Inflammatory macrophage treated with lipopolysaccharide for 4 hours (primary cell): ENCODE data around the gene PPBP.

Source experiments
- DNase-seq: peaks from one replicate; pipeline ENCODE4 v3.0.0-alpha.2; 2020

PPBP gene, protein sequence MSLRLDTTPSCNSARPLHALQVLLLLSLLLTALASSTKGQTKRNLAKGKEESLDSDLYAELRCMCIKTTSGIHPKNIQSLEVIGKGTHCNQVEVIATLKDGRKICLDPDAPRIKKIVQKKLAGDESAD

DNA sequence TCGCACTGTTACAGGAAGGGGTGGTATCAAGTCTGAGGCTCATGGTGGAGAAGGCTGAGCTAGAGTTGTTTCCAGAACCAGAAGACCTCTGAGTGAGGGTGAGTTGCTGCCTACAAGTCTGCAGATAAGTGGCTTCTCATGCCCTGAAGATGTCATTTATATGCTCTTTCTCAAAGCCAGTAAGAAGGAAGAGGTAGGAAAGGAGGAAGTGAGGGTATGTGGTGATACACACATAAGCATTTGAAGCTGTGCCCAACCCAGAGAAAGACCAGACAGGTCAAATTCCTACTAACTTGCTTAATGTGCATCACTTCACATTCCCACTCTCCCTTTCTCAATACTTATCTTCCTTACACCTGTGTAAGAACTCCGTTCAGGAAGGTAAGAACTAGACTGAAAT lies at the start of gene PPBP:
PPBP (minus strand) TSS at position 130 of the 400 bp plus-strand sequence; CDS start at position 43, 87 bp downstream.
- peak; percentile 11 for DNase-seq

DNA sequence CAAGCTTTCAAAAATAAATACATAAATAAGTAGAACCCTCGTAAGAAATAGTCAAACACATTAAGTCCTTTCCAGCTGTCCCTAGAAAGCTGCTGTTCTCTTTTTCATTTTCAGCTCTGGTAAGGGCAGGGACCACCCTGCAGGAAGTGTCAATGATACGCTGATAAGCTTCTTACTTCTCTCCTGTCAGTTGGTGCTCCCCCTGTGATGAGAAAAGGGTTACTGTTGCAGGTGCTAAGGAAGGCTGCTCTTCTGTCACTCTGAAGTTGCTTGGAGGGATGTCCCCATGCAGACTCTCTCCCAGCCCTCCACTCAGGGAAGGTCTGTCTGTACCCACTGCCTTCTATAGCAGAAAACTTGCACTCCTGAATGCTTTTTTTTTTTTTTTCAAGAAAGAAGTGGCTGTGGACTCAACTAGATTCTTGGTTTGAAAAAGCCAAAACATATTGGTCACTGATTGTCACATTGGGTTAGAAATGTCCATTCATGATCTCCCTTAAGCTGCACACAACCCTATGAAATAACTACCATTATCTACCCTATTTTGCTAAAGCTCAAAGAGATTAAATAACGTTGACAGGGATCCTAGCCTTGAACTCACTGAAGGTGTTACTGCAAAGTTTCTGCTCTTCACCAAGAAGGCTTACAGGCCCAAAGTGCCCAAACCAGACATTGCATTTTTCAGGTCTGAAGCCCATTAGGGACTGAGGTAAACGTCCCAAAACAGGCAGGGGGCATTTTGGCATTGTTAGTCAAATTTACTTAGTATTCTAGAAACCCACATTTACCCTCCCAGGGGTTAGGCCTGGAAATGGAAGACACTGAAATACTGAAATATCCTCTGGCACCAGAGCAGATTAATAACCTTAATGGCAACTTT lies 49.3 kb upstream of the PPBP start:
- DNase-seq = peak; percentile 26

DNA sequence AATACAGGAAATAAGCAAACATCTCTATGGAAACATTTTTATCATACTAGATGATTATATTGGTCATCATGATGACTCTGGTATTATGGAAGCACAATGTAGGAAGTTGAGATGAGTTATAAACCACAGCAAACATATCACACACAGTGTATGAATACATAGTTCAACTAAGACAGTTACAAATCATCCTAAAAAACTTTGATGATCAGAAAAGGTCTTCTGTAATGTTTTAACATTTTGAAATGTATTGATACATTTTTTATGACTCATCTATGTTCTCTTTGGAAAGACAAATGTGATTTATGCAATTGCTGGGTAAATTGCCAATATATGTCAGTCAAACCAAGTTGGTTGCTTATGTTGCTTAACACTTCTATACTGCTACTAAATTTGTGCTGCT lies 45.7 kb upstream of the PPBP start:
- DNase-seq = peak; percentile 91

DNA sequence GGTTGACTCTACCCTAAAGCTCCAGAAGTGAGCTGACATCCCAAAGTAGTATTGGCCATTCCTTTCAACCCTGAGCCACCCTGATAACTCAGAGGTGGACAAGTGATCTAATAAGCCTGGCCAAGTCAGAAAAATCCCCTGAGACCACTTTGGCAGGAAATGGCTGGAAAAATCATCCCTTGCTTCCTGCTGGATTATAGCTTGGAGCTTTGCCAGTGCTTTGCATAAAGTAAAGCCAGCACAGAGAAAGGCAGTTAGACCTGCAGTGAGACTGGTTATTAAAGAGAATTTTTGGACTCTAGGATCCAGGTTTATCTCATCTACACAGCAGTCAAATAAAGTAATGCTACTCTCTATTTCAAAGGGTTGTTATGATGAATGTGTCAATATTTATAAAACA lies 44.1 kb upstream of the PPBP start:
- DNase-seq = no peak

DNA sequence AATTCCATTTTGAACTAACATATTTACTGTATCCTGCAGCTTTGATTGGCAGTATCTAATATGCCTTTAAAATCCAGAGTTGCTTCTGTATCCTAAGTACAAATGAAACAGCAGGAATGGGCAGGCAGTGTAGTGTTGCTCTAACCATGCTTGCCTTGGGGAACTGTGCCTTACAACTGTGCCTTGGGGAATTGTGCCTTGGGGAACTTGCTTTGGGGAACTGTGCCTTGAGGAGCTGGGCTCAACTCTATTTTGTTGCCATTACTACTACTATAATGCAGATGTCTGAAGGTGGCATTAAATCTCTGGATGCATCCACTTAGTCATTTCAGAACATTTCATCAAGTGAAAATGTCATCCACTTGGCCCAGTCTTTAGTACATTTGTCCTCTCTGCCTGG lies 43.6 kb upstream of the PPBP start:
- DNase-seq = peak; percentile 46

DNA sequence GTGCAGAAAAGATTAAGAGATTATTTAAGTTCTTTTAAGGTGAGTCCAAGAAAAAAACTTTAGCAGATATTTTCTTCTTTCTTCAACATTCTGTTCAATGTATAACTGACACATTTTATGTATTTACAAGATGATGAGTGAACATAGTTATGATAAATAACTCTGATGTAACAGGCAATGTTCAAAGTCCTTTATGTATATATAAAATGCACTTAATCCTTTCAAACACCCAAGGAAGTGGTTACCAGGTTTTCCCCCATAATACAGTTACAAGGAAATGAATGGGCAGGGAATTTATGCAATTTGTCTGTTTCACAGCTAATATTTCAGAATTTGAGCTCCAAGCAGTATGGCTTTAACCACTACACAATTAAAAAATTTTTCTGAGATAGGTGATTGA lies 42.3 kb upstream of the PPBP start:
- DNase-seq = peak; percentile 48

DNA sequence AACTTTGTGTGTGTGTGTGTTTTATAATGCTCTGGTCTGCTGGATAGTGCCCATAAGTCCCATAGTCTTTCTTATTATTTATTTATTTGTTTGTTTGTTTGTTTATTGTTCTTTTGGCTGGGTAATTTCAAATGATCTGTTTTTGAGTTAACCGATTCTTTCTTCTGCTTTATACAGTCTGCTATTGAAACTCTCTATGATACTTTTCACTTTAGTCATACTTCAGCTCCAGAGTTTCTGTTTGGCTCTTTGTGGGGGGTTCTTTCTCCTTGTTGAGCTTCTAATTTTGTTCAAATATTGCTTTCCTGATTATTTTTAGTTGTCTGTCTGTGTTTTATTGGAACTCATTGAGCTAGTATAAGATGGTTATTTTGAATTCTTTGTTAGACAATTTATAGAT lies 40.5 kb upstream of the PPBP start:
- no peak for DNase-seq

DNA sequence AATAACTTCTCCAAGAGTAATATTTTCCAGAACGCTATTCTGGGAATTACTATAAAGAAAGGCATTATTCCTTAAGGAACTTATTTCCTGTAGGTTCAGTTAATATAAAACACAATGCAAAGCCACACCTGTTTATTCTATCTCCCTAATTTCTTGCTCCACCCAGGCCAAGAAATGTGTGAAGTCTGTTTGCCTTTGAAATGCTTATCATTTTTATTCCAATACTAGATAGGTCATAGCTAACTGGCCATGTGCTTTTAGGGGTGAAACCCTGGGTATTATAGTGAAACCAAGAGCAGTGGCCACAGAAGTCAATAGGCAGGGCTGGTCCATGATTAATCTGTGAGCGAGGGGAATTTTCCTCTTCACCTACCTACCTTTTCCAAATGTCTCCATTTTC lies 35.7 kb upstream of the PPBP start:
- no peak for DNase-seq

DNA sequence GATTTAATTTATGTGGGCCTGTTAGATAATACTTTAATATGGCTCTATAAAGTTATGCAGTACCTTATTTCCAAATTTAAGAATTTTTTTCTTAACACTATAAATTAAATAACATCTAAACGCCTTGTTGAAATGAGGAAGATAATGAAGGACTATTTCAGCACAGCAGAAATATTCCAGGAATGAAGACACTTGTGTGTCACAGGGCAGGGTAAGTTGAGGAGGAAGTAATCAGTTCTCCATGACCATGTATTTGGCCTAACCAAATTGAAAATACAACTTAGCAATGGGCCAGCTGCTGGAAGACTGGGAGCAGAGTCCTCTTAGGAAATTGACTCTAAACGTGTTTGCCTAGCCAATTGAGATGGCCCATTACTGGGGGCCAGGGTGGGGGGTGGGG lies 33.6 kb upstream of the PPBP start:
- peak; percentile 82 for DNase-seq

DNA sequence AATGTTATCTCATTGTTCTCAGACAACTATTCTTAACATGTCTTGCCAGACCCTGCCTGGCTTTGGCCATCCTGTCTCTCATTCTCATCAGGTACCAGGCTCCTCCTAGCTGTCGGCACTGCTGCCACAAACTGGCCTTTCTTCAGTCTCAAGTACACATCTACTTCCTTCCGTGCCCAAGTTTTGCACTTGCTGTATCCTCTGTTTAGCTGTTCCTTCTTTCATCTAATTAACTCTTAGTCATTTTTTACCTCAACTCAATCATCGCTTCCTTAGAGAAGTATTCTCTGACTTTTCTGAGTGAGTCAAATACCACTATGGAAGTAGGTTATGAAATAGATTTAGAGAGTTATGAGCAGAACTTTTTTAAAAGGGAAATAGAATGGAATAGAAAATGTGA lies 30.8 kb upstream of the PPBP start:
- peak; percentile 96 for DNase-seq

DNA sequence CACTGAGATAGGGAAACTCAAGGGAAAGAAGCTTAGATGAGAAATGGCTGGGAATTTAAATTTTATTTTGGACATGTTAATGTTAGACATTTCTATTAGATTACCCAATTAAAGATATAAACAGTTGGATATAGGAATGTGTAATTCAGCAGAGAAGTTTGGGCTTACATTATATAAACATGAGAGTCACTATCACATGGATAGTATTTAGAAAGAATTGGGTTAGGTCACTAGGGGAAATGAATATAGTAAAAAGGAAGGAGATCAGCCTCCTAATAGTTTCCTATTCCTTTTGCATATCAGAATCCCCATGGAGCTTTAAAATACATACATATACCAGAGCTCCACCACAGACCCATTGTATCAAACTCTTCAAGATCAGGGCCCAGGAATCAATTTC lies 30.1 kb upstream of the PPBP start:
- DNase-seq = peak; percentile 89

DNA sequence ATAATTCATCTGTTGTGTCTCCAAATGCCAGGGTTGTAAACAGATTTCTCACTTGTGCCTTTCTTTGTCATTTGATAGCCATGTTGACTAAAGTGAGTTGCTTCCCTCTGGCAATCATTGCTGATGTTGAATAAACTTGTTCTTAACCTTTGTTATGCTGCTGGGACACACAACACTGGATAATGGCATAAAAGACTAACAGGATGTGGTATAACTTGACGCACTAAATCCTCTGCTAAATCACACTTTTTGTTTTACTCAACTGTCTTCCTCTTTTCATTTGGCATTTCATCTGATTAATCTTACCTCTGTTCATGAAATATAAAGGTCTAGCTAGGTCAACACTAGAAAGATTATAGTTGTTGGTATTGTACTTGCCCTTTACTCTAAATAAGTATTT lies 28.1 kb upstream of the PPBP start:
- peak; percentile 82 for DNase-seq

DNA sequence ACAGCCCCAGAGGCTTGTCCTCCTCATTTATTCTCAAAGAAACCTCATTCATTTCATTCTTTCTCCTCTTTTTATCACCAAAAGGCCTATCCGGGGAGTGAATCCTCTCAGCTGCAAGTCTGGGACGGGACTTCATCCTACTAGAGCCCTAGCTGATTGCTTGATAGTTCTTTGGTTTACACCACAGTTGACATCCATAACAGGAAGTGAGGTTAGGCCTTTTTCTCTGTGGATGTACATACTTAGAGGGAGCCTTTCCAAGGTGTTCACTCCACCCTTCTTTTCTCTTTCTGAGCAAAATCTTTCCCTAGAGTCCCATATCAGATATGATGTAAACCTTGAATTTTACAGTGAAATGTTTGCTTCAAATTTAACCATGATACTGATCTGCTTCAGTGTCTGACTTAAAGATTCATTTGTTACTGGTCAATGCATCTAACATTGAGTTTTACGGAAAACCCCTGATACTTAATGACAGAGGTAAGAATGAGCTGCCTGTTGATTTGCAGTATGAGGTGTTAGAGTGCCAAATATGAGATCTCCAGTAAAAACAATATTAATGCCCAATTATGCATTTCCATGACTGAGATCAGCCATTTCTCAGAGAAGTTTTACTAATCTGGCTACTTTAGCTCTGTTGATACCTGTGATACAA lies 27.3 kb upstream of the PPBP start:
- DNase-seq = no peak

DNA sequence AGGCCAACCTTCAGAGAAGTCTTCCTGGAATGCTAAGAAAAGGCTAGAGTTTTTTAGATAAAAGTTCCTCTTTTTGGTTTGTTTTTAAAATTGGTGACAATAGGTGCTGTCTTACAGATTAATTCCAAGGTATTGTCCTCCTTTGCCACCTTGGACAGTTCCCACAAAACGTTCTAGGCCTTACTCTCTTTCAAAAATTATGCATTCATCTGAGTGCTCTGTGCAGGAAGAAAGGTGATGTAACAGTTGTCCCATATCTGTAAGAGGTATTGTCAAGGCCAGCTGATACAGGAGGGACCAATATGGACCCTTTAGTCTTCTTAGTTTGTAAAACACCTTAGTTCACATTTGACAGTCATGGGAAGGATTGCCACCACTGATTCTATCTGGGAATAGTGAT lies 26.3 kb upstream of the PPBP start:
- no peak for DNase-seq

DNA sequence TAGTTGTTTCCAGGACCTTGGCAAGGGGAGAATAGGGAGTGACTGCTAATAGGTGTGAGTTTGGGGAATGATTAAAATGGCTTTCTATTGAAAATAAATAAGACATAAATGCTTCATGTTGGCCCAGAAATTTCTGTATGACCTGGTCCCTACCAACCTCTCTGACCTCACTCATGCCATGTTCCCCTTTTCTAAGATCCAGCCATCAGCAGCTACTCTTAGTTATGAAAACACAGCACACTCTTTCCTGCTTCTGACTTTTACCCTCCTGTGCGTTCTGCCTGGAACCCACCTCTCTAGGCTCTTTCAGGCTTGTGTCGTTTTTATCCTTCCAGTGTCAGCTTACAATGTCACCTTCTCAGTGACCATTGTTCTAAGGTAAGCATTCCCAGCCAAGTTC lies 25.3 kb upstream of the PPBP start:
- DNase-seq = peak; percentile 58

DNA sequence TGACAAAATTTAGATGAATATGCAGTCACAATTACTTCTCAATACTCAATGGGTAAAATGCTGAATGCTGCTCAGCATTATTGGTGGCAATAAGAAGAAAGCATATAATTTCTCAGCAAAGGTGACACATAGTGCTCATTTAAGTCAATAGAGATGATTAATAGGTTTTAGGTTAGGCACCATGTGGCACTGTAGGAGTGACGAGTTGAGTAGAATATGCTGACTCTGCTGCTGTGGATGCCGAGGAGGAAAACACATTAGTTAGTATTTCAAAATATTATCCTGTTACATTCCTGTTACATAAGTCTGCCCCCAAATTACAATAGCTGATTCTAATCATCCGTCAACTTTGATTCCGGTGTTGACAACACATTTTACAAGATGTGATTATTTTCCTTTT lies 24.1 kb upstream of the PPBP start:
- DNase-seq = peak; percentile 29

DNA sequence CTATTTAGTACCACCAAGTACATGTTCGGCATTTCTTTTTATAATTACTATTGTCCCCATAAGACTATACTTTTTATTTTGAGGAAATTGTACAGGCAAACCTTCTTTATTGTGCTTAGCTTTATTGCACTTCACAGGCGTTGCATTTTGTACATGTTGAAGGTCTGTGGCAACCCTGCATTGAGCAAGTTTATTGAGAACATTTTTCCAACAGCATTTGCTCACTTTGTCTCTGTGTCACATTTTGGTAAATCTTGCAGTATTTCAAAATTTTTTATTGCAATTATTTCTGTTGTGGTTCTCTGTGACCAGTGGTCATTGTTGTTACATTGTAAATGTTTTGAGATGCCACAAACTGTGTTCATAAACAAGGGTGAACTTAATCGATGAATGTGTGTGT lies 21.3 kb upstream of the PPBP start:
- peak; percentile 66 for DNase-seq

DNA sequence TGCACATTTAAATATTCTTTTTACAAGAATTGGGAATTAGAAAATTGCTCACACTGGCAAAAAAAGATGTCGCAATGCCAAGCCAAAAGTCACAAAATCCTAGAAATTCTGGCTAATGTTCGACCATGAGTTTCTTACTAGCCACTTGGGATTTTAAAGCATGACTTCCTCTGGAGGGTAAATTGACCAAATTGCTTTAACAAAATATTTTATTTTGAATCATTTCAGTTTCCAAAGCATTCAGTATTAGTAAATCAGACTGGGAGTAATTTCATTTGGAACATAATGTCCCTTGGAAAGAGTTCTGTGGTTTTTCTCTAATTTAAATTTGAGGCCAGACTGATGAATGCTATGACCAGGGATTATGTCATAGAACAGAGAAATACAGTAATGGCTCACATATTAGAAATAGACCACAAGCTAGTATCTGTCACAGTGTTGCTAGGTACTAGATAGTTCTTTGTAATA lies 18.1 kb upstream of the PPBP start:
- DNase-seq = peak; percentile 36

DNA sequence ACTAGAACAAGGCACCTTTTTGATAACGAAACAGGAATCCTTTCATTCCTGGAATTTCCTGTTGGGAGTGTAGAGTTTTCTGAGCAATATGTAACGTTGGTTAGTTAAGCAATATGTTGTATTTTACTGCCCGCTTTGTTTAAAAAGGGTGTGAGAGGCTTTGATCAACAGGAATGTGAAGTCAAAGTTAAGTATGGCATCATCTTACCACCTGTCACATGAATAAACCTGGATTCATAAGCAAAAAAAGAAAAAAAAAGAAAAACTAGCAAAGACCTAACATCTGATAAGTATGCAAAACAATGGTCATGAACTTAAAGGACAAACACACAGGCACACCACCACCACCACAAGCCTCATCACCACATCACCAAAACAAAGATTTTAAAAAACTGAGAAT lies 17.5 kb upstream of the PPBP start:
- DNase-seq = no peak

DNA sequence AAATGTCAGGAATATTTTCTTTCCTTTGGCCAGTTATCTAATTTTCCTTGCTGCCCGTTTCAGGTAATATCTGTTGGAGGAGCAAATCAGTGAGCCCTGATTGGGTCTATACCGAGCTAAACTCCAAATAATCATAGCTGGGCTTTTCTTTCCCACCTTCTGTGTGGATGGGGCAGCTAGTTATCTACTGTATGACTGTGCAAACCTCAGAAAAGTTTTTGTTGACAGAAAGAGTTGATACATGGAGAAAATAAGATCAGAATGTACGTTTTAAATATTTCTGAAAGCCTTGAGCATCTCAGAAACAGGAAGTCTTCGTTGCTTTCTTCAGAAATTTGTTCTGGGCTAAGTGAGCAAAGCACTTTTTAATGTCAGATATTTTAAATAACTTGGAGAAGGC lies 16.7 kb upstream of the PPBP start:
- DNase-seq = no peak

DNA sequence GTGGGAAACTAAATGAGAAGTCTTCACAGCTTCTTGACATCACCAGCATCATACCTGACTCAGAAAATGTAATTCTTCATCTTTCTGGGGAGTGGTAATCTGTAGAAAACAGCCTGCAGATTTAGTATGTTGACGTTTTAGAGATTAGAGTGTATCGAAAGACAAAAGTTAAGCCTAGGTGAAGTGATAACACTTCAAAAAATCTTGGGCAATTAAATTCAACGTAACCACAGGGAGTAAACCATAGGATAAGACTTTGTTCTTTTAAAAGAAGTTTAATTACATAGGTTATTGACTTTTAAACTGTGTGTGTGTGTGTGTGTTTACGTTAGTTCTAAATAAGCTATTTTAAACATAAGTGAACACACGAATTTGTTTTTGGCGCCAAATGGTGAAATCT lies 12.3 kb upstream of the PPBP start:
- no peak for DNase-seq

DNA sequence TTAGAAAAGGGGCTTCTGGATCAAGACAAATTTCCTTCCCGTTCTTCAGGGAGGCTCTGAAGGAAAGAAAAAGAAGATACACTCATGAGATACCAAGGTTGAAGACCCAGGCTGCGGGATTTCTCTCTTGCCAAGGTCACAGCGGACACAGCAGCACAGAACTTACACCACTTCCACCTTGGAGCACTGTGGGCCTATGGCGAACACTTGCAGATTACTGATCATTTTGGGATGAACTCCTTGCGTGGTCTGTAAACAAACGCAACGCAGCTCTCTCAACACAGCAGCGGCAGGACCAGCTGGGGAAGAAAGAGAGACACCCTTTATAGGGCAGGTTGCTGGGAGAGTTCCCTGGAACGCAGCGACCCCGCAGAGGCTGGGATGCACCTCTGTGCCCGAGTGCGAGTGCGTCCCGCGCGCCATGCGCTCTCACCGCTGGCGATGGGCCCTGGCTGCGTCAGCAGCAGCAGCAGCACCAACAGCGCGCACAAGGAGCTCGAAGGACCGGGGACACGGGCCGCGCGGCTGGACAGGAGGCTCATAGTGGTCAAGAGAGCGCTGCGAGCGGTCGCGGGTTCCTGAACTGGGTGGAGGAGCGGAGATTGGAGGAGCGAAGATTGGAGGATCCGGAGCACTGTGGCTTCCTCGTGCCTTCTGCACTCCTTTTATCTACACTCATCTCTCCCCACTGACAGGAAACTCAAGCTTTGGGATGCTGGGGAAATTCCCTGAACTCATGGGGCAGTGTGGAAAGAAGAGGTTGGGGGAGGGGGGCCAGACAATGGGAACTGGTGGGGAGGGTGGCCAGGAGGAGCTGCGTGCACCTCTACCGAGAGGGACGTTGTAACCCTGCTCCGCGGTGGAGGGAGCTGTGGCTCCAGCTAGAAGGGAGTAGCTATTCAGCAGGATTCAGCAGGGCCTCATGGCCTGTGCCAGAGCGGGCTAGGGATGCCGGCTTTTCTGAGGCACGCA lies 10.3 kb upstream of the PPBP start, which contains the start of gene CXCL5:
CXCL5 (minus strand) TSS at position 638 of the 972 bp plus-strand sequence; CDS start at position 542, 96 bp downstream.
- DNase-seq = peak; percentile 37

DNA sequence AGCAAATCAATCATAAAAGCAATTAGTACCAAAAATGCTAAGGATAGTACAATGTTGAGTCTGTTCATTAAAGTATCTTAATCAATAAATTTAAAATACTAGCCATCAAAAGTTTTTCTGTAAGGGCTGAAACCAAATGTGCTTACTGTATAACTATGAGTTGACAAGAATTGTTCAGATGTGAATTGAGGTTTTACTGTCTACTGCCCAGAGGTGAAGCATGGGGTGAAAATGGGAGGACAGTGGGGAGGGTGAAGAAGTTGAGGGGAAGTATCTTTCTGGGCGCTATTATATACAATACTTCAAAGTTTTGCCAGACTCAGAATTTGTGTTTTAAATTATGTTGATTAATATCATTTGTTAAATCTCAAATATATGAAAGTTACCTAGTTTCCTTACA lies 4.1 kb upstream of the PPBP start:
- no peak for DNase-seq
